Activated CD4-positive, alpha-beta T cell treated with anti-CD3 and anti-CD28 coated beads, Interleukin-2, amount 50 U/mL, for 1 hour (primary cell): ENCODE measurements around the gene DPEP1.
"Not testable (repeated sequence)": the region's sequence is repeated elsewhere in the genome, so short reads cannot be mapped to it uniquely, and the experiment has no call there.

ENCODE experiments used
- DNase-seq: peaks from one replicate; pipeline ENCODE4 v3.0.0-alpha.2; 2020

DPEP1 gene

GRCh38 chr16:89613231-89613953 lies at the start of gene DPEP1:
Gene DPEP1, plus strand, starts transcription at chr16:89613642. Its CDS starts 16,769 bp downstream, at chr16:89630411.
- no peak for DNase-seq

GRCh38 chr16:89564476-89565255 lies 48.8 kb upstream of the DPEP1 start:
- DNase-seq, result peak; percentile 18

GRCh38 chr16:89565256-89565505 lies 48.3 kb upstream of the DPEP1 start:
- DNase-seq, result no peak

- peak; percentile 39 for DNase-seq
These were observed 47.7 kb upstream of the DPEP1 start for GRCh38 chr16:89565506-89566372.

GRCh38 chr16:89567656-89568594 lies 45.5 kb upstream of the DPEP1 start:
- DNase-seq, result no peak

GRCh38 chr16:89569506-89570341 lies 43.7 kb upstream of the DPEP1 start:
- no peak for DNase-seq

GRCh38 chr16:89570342-89570923 lies 43.0 kb upstream of the DPEP1 start:
- DNase-seq, result no peak

GRCh38 chr16:89570983-89571598 lies 42.4 kb upstream of the DPEP1 start:
- not testable (repeated sequence) for DNase-seq

GRCh38 chr16:89571636-89572035 lies 41.8 kb upstream of the DPEP1 start:
- DNase-seq, result no peak

GRCh38 chr16:89572073-89572484 lies 41.4 kb upstream of the DPEP1 start:
- DNase-seq, result no peak

- DNase-seq, result no peak
These were observed 40.8 kb upstream of the DPEP1 start for GRCh38 chr16:89572485-89573205.

- no peak for DNase-seq
These were observed 39.4 kb upstream of the DPEP1 start for GRCh38 chr16:89573826-89574680.

- peak; percentile 52 for DNase-seq
These were observed 38.7 kb upstream of the DPEP1 start for GRCh38 chr16:89574681-89575246.

- DNase-seq, result no peak
These were observed 37.9 kb upstream of the DPEP1 start, which contains the start of gene CPNE7 for GRCh38 chr16:89575247-89576152. Gene CPNE7, plus strand, starts transcription at chr16:89575758. Its CDS starts 140 bp downstream, at chr16:89575898.

GRCh38 chr16:89576153-89577054 lies 37.0 kb upstream of the DPEP1 start:
- DNase-seq, result no peak
